Measurements from ENCODE around the gene GTF2F1. TPM values are rescaled to one million over a fixed set of nuclear protein-coding genes. Genes with fewer than 3 reads are reported as not detected.

GTF2F1 gene
- total and polyA plus RNA-seq, 9 of the 15 experiments (the other 6 are each of a cell fraction or from before 2014, with no cell fraction given), result 4.7 to 75.4 (median 68.4) TPM

GRCh38 chr19:6372594-6373095 lies 20.3 kb downstream of the GTF2F1 start, which contains the start of gene ALKBH7 (continued):
- TF ChIP-seq GTF2E2 (tag; IDR thresholded peaks at IDR 0.05) (peak; percentile 13; the same call in 1 of the 2 replicates), ATF7 (IDR thresholded peaks at IDR 0.05) (peak; percentile 81; the same call in 1 of the 2 replicates), NFYB (IDR thresholded peaks at IDR 0.05; ENCODE audit: extremely low read depth, insufficient read length) (peak; percentile 100), TEAD1 (CRISPR knock-in tag; IDR thresholded peaks at IDR 0.05) (peak in 1 of 2 experiments; percentile 54; a peak in 1 of 4 replicates), PHF8 (IDR thresholded peaks at IDR 0.05; ENCODE audit: borderline replicate concordance, low read length) (peak; percentile 87; the same call in 1 of the 2 replicates), FOXP4 (CRISPR knock-in tag; IDR thresholded peaks at IDR 0.05; ENCODE audit: borderline replicate concordance) (peak; percentile 77; the same call in 1 of the 2 replicates), ETS1 (conservative IDR thresholded peaks at IDR 0.05; ENCODE audit: control insufficient read depth, low read depth, low read length) (0 out of 2 replicates have a peak, but pooled peaks have one; percentile 33), ZNF583 (CRISPR knock-in tag; IDR thresholded peaks at IDR 0.05) (no peak), NRF1 (conservative IDR thresholded peaks at IDR 0.05 in 1 of 2, IDR thresholded peaks at IDR 0.05 in 1 of 2) (peak; percentile 54 to 66), MTA3 (IDR thresholded peaks at IDR 0.05; ENCODE audit: borderline replicate concordance) (peak; percentile 89; the same call in 1 of the 2 replicates), TRIM25 (IDR thresholded peaks at IDR 0.05; ENCODE audit: borderline replicate concordance) (no peak), TARDBP (IDR thresholded peaks at IDR 0.05) (peak; percentile 85), EGR1 (conservative IDR thresholded peaks at IDR 0.05) (peak; percentile 87), ZNF830 (CRISPR knock-in tag; IDR thresholded peaks at IDR 0.05) (0 out of 2 replicates have a peak, but pooled peaks have one; percentile 62), TAF7 (tag; IDR thresholded peaks at IDR 0.05) (peak; percentile 80), LEF1 (IDR thresholded peaks at IDR 0.05) (peak; percentile 88; the same call in 1 of the 2 replicates), BHLHE40 (IDR thresholded peaks at IDR 0.05; ENCODE audit: low read length) (peak; percentile 51), POLR2H (tag; IDR thresholded peaks at IDR 0.05; ENCODE audit: low read depth) (0 out of 2 replicates have a peak, but pooled peaks have one; percentile 2), POLR2G (IDR thresholded peaks at IDR 0.05; ENCODE audit: low read depth, low read length) (peak; percentile 92), MLLT1 (IDR thresholded peaks at IDR 0.05) (peak; percentile 23 to 99; a peak in 3 of 4 replicates)

Measured in K562 (cell line).